SU-DHL-6 (cell line): ENCODE results near the gene WFIKKN1.

ENCODE experiments used
- EZH2phosphoT487 ChIP-seq: fragments of 200-600 bp; sonication (generic), shearing (Covaris generic); conservative IDR thresholded peaks from 2 replicates; pipeline ENCODE4 v1.6.1; 2018; ENCODE audit warnings: mild to moderate bottlenecking, antibody characterized with exemption, low read length, moderate library complexity, mixed read lengths
- TF ChIP-seq, protein P1 (sequence below): fragments of 200-600 bp; sonication (generic); IDR thresholded peaks from one replicate; pipeline ENCODE4 v1.5.1; 2017; ENCODE audit warnings: antibody characterized with exemption, mild to moderate bottlenecking, low read length, moderate library complexity; ENCODE audit not compliant: insufficient read depth, poor library complexity, severe bottlenecking

DNA sequence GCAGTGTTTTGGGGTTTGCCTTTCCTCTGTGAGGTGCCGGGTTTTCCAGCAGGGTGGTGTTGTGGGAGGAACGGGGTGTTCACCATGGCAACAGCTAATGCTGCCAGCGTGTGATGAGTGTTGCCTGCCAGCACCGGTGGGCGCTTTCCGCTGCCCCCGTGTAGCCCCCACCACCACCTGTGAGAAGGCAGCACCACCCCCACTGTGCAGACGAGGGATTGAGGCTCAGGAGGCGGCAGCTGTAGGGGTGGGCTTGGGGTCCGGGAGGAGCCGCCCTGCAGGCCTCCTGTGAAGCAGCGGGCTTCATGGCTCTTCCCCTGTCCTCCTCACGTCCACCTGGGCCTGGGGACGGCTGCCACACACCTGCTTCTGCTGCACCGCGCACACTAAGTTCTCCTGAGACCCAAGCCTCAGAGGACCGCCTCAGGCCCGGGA is 35.7 kb upstream of the WFIKKN1 start:
- TF ChIP-seq, protein P1, sequence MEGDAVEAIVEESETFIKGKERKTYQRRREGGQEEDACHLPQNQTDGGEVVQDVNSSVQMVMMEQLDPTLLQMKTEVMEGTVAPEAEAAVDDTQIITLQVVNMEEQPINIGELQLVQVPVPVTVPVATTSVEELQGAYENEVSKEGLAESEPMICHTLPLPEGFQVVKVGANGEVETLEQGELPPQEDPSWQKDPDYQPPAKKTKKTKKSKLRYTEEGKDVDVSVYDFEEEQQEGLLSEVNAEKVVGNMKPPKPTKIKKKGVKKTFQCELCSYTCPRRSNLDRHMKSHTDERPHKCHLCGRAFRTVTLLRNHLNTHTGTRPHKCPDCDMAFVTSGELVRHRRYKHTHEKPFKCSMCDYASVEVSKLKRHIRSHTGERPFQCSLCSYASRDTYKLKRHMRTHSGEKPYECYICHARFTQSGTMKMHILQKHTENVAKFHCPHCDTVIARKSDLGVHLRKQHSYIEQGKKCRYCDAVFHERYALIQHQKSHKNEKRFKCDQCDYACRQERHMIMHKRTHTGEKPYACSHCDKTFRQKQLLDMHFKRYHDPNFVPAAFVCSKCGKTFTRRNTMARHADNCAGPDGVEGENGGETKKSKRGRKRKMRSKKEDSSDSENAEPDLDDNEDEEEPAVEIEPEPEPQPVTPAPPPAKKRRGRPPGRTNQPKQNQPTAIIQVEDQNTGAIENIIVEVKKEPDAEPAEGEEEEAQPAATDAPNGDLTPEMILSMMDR = no peak
- no peak for TF ChIP-seq EZH2phosphoT487
